Stimulated activated naive CD4-positive, alpha-beta T cell treated with Interleukin-2 at 50 U/mL for 16 hours (primary cell): Measurements from ENCODE around the gene KCNJ1.

ENCODE experiments used
- DNase-seq: peaks from one replicate; lab custom pipeline; 2025; lab: John Stamatoyannopoulos, UW

KCNJ1 gene

GRCh38 chr11:128848815-128849455, 18.2 kb downstream of the KCNJ1 start:
- DNase-seq, result peak; percentile 55

- DNase-seq, result no peak
Observed at GRCh38 chr11:128846985-128847384, 20.1 kb downstream of the KCNJ1 start.

- no peak for DNase-seq
Observed at GRCh38 chr11:128845334-128845780, 21.7 kb downstream of the KCNJ1 start.

GRCh38 chr11:128843198-128843785, 23.8 kb downstream of the KCNJ1 start:
- no peak for DNase-seq

- no peak for DNase-seq
Observed at GRCh38 chr11:128841461-128842072, 25.5 kb downstream of the KCNJ1 start.

- no peak for DNase-seq
Observed at GRCh38 chr11:128840783-128841182, 26.3 kb downstream of the KCNJ1 start.

- DNase-seq, result peak; percentile 16
Observed at GRCh38 chr11:128840137-128840536, 27.0 kb downstream of the KCNJ1 start.

- DNase-seq, result no peak
Observed at GRCh38 chr11:128839081-128839480, 28.0 kb downstream of the KCNJ1 start.

- no peak for DNase-seq
Observed at GRCh38 chr11:128837627-128838026, 29.5 kb downstream of the KCNJ1 start.

GRCh38 chr11:128835741-128836430, 31.2 kb downstream of the KCNJ1 start:
- DNase-seq, result no peak

- DNase-seq, result no peak
Observed at GRCh38 chr11:128834157-128834556, 32.9 kb downstream of the KCNJ1 start.

GRCh38 chr11:128832121-128832497, 35.0 kb downstream of the KCNJ1 start:
- DNase-seq, result no peak

GRCh38 chr11:128831174-128832120, 35.6 kb downstream of the KCNJ1 start:
- peak; percentile 83 for DNase-seq

GRCh38 chr11:128830290-128831173, 36.6 kb downstream of the KCNJ1 start:
- no peak for DNase-seq

GRCh38 chr11:128828350-128828749, 38.7 kb downstream of the KCNJ1 start:
- no peak for DNase-seq

GRCh38 chr11:128827191-128827893, 39.8 kb downstream of the KCNJ1 start:
- DNase-seq, result no peak

GRCh38 chr11:128825050-128825784, 41.9 kb downstream of the KCNJ1 start:
- DNase-seq, result no peak

GRCh38 chr11:128824191-128825049, 42.7 kb downstream of the KCNJ1 start:
- no peak for DNase-seq
